Spleen (tissue), 7 donors: Measurements from ENCODE around the gene PLA2G6.

ENCODE experiments used
- CTCF ChIP-seq, 11 experiments: fragments of 200-600 bp in 7 of 11; fragments of 450-650 bp in 4 of 11; sonication (generic) in 4 of 11; IDR thresholded peaks in 8 of 11; conservative IDR thresholded peaks in 3 of 11; 1 replicate in 7 of 11; 2 replicates in 4 of 11; pipeline versions ENCODE4 v1.4.0 to v1.8.0; 2016 to 2021; ENCODE audit warnings: antibody characterized with exemption in 11 of 11, inconsistent platforms in 4 of 11, mild to moderate bottlenecking in 1 of 11
- POLR2A ChIP-seq, 3 donors: fragments of 450-650 bp; IDR thresholded peaks; one replicate each; pipeline ENCODE4 v1.5.1; 2017; ENCODE audit warnings: antibody characterized with exemption in 3 of 3, mild to moderate bottlenecking in 1 of 3
- donor health status: DM: no; HTN: no; CAD: no; lungs with moderate emphysema.
- donor health status: DM: no; HTN: no; CAD: no.
- donor health status: DM: no; HTN: no; CAD: no.

- no peak for TF ChIP-seq CTCF (IDR thresholded peaks at IDR 0.05 in 8 of 11, conservative IDR thresholded peaks at IDR 0.05 in 3 of 11)
- no peak for TF ChIP-seq POLR2A (IDR thresholded peaks at IDR 0.05)
These were observed 683 bp downstream of the PLA2G6 start for GRCh38 chr22:38180841-38181452.
